Activated CD4-positive, alpha-beta T cell treated with anti-CD3 and anti-CD28 coated beads for 24 hours (primary cell): ENCODE measurements around the gene SLC12A7.
"Not testable (repeated sequence)": the region's sequence is repeated elsewhere in the genome, so short reads cannot be mapped to it uniquely, and the experiment has no call there.

Experiments used
- DNase-seq, 2 donors: peaks; one replicate each; pipeline ENCODE4 v3.0.0-alpha.2; 2020; ENCODE audit warnings: low read depth in 2 of 2

SLC12A7 gene

GRCh38 chr5:1007681-1008450 is 104.0 kb downstream of the SLC12A7 start:
- DNase-seq = no peak

DNA sequence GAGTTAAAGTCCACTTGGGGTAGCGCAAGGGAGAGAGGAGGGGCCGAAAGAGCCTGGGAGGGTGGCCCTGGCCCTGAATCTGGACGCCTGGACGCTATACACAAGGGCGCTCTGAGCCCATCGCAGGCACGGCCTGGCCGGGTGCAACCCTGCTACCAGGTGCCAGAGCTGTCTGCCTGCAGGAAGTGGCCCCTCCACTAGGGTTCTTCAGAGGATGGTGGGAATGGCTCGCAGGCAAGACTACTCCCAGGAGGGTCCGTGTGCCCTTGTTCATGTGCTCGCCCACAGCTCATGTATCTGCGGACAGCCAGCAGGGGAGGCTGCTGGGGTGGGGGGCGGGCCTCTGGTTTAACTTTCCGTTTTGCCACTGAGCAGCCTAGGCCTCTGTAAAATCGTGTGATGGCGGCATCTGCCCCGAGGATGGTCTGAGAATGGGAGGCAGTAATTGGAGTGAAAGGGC is 104.6 kb downstream of the SLC12A7 start:
- no peak for DNase-seq

DNA sequence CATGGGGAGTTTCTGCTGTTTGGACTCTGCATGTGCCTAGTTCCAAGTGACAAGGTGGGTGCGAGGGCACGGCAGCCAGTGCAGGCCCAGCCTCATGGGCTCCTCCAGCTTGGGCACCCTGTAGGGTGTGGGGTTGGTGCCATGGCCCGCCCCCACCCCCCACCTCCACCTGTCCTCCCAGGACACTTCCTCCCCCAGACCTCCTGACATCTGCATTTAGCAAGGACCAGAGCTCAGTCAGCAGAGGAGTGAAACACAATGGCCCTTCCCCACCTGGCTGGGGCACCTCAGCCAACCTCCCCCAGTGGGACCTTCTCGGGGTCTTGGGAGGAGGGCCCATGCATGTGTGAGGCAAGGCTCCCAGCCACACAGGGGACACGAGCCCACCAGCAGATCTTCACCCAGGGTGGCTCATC is 105.2 kb downstream of the SLC12A7 start:
- no peak for DNase-seq

GRCh38 chr5:1005904-1006655 is 105.8 kb downstream of the SLC12A7 start:
- DNase-seq = no peak

GRCh38 chr5:1005249-1005851 is 106.5 kb downstream of the SLC12A7 start:
- no peak for DNase-seq

GRCh38 chr5:1004461-1005248 is 107.2 kb downstream of the SLC12A7 start:
- DNase-seq = peak in 1 of 2 donors; percentile 22

GRCh38 chr5:1003296-1003937 is 108.4 kb downstream of the SLC12A7 start:
- no peak for DNase-seq

DNA sequence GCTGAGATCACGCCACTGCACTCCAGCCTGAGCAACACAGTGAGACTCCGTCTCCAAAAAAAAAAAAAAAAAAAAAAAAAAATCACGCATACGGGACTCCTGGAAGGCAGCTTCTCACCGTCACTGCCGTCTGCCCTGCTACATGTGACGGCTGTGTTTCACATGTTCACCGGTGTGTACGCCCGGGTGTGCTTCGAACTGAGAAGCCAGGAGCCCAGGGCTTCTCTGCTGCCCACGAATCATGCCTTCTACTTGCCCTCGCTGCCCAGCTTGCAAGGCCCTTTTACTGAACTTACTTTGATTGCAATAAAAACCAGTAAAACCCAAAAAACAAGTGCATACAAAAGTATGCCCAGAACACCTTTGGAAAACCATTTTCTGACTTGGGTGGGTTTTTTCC is 109.0 kb downstream of the SLC12A7 start:
- DNase-seq = no peak

DNA sequence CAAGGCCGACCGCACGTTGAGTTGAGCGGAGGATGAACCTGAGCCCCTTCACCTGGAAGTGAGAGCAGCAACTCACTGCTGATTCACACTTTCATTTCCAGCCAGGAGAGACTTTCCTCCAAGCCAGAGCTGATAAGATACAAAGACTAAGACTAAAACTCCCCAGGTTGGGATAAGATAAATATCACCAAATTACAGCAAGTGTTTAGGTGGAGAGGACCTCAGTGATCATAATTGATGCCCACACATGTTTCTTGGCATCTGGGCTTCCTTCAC is 109.7 kb downstream of the SLC12A7 start:
- DNase-seq = no peak

DNA sequence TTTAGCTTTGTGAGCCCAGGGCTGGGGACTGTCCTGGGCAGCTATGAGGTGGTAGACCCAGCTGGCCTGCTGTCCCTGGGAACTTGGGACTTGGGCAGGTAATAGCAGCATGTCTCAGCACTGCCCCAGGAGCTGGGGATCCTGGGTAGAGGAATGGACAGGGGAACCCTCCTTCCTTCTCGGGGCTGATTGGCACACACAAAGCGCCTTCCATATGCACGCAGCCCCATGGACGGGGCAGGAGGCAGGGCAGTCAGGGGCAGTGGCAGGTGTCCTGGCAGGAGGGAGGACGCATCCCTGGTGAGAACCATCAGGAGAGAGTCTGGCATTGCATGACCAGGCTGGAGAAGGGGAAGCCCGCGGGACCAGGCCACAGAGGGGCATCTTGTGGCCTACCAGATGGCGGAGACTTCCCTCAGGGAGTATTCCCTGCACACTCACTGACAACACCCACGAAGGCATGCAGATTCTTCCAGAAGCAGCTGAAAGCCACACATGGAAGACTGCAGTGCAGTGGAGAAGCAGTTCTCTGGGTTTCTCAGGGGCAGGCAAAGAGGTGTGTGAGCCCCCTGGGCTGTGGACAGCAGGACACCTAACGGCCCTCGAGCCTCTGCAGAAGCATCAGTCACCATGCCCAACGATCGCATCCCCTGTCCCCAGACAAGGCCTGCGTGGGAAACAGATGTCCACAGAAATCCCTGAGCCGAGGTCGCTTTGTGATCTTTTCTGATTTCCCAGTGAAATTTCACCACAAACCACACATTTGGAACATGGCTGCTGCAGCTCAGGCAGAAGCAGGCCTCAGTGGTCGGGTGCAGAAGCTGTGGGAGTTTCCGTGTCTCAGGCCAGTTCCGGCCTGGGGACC is 110.2 kb downstream of the SLC12A7 start:
- DNase-seq = no peak

GRCh38 chr5:1000831-1001230 is 111.0 kb downstream of the SLC12A7 start:
- not testable (repeated sequence) for DNase-seq
